Measurements from ENCODE around the gene LPP.

DNA sequence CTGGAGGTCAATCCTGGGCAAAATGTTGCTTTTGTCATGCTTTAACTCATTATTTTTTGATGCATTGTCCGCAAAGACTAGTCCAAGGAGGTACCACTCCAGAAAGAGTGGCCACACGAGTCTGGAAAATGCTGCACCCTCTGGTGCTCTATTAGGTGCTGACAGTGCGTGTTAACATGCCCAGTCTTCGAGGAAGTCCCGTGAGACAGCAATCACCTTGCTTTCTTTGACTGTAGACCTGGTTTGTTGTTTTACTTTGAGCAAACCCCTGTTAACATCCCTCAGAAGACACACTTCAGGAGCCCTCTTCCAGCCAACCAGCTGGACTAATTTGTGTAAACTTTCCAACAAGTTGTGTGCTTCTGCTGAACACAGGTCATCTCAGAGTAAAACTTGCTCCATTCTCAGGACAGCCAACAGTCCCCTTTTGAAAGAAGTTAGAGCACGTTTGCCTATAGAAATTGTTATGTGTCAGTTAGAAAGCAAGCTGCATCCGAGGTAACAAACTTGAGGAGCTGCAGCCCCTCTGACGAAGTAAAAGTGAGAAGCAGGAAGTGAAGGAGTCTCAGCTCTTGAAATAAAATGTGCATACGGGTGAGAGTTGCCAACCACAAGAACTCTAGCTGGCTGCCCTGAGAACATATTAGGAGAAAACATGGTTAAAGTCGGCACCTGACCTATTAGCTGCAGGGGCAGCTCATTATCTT, 205.0 kb downstream of the LPP start:
- TF ChIP-seq POLR2A (IDR thresholded peaks at IDR 0.05; ENCODE audit: low read depth, low read length) (no peak), TAF1 (IDR thresholded peaks at IDR 0.05; ENCODE audit: low read depth, low read length) (no peak)

Measured in GM12891 (cell line).